ENCODE data around the gene HES6.
"Not testable (repeated sequence)": the region's sequence is repeated elsewhere in the genome, so short reads cannot be mapped to it uniquely, and the experiment has no call there.

The HES6 gene, protein sequence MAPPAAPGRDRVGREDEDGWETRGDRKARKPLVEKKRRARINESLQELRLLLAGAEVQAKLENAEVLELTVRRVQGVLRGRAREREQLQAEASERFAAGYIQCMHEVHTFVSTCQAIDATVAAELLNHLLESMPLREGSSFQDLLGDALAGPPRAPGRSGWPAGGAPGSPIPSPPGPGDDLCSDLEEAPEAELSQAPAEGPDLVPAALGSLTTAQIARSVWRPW

DNA sequence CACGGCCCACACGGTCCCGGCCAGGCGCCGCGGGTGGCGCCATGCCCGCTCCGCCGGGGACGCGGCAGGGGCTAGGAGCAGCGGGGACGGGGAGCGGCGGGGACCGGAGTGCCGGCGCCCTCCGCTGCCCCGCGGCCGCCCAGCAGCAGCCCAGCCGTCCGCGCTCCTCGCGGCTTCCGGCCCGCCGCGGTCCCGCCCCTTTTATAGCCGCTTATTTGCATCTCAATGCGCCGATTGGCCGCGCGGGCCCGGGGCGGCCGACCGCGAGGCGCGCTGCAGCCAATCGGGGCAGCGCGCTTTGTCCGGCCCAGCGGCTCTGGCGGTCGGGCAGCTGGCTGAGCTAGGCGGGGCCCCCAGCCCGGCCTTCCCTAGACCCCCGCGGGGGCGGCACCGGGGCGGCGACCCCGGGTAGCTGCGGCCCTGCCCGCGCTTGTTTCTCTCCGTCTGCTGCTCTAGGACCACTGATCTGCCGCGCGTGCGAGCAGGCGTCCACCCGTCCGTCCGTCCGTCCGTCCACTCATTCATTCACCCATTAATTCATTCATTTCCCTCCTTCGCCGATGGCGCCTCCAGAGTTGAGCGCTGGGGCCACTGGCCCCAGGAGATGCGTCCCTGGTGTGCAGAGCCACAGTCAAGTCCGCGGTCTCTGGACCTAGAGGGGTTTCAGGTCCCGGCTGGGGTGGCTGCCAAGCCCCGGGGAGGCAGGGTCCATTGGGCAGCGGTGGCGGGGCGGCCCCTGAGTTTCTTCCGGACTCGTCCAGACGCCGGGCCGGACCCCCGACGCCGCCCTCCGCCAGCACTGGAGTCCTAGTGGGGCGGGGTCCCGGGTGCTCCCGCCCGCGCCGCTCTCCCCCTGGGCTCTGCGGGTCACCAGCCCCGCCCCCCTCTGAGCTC lies at the start of gene HES6:
Gene HES6, minus strand, starts transcription at position 176 of the 894 bp plus-strand sequence. Its CDS starts 133 bp downstream, at position 43.
- peak; percentile 89 to 93 for DNase-seq

DNA sequence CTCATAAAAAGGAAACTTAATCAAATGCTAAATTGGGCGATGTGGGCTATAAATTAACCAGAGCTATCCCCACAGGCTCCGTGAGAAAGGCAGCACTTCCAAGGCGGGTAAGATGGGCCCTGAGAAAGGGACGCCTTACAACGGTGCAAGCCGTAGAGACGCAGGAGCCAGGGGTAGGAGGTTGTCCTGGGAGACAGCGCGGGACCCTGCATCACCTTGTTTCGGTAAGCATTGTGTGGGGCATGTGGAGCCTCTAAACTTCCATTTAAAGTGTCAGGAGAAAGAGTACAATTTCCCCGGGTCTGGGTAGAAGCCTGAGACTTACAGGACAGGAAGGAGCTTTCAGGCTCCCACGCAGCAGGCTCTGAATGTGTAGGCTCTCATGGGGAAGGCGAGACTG lies 49.7 kb upstream of the HES6 start:
- DNase-seq, result no peak

DNA sequence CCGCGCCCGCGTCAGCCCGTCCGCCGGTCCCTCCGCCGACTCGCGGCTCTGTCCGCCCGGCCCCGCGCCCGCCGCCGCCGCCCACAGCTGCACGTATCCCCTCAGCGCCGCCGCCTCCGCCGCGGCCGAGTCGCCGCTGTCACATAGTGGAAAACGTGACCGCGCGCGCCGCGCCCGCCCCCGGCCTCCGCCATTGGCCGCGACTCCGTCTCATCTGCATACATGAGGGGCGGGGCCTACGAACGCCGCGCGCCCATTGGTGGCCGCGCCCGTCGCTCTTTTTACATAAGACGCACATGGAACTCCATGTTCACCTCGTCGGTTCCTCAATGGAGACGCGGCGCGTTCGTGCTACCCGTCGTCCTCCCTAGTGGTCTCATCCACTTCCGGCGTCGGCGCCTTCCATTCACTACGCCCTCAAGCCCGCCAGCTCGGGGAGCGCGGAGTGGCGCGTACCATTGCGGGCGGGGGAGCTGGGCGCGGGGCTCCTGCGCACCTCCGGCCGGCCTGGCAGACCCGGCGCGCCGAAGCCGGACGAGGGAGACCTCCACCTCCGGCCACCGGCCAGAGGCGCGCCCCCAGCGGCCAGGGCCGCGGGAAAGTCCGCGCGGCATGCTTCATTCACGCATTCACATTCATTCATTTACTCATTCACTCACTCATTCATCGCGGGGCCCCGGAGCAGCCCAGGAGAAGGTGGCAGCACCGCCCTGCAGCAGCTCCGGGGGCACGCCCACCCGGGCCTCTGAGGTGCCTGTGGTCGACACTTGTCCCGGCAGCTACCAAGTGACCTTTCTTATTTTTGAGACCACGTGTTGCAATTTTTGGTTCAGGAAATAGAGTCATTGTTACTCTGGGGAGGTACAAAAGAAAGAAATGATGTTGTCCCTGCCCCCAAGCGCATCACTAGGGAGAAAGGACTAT lies 49.1 kb upstream of the HES6 start:
- DNase-seq, result peak; percentile 97

DNA sequence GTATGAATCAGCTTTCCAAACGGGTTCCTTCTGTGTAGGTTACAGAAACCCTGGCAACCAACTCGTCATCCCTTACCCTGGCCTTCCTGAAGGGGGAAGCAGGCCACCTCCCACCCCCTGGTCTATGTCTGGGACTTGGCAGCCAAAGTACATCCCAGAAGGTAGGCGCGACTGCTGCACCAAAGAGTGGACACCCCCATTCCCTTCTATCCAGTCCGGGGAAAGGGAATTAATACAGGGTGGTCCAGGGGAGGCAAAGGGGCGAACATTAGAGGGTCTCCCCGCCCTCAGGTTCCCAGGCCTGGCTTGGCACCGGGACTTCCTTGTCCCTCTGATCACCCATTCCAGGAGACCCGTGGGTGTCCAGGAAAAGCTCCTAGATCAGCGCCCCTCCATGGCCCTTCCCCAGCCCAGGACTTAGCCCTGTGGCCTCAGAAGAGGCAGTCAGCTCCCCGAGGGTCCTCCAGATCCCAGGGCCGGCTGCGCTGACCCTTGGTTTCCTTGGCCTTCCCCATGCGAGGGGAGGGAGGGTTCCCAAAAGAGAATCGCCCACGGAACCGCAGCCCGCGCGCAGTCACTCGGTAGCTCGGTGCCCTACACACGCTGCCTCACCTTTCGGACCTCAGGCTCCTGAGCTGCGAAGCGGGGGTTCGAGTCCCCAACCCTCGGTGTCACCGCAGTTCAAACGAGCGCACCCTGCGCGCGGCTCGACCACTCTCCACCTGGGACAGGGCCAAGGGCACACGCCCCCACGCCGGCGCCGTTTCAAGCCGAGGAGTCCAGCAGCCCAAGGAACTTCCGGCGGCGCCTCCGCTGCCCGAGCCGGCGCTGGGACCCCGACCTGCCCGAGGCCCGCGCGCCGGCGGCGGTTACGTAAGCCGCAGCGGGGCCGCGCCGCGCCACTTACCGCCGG lies 48.2 kb upstream of the HES6 start, which contains the start of gene PER2:
Gene PER2, minus strand, starts transcription at position 874 of the 913 bp plus-strand sequence. CDS start 10,674 bp downstream, outside the sequence.
- peak; percentile 24 to 43 for DNase-seq

GRCh38 chr2:238286987-238287736 lies 47.3 kb upstream of the HES6 start:
- peak; percentile 18 to 27 for DNase-seq

- DNase-seq, result peak; percentile 43 to 56
These were observed 46.7 kb upstream of the HES6 start for GRCh38 chr2:238286551-238286950.

DNA sequence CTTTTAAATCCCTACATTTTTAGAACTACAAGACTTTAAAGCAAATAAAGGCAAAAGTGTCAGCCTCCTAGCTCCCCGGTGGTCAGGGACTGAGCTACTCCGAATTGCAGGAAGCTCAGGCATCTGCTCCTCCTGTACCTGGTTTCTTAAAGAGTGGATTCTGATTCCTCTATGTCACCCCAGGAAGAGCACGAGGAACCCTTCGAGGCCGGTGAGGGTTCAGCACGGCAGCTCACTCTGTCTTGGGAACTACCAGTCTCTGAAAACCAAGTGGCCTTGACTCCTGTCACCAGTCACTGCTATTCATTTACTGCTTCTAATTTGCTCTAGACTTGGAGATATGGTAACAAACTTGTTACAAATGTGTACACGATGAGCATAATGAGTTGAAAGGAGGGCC lies 46.3 kb upstream of the HES6 start:
- no peak for DNase-seq

- DNase-seq, result peak; percentile 80 to 87
These were observed 45.8 kb upstream of the HES6 start for GRCh38 chr2:238285653-238286082.

DNA sequence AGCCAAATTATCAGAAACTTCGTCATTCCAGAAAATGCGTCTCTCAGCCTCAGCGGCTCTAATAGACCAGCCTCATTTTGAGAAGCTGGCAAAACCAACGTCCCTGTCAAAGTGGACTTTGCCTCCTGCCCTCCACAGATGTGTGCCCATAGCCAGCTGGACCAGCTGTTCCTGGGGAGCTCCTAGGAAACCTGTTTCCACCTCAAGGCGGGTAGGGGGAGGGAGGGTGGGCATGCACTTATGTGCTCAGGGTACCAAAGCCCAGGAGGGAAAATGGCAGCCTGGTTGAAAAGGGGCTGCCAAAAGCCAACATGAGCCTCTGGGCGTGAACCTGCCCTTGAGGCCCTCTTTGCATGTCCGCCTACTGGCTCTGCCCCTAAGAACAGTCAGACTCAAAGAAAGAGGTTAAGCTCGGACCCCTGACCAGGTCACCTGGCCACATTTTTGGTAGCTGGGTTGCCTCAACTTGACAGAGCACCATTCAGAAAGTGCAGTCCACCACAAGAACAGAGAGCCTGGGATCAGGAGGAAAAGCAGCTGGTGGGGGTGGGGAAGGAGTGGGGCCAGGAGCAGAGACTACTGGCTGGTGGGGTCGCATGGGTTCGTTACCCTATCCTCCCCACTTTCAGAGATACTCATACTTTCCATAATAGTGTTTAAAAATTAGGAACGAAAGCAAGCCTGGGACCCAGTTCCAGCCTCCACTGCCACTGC lies 45.1 kb upstream of the HES6 start:
- DNase-seq, result no peak

GRCh38 chr2:238282861-238283738 lies 43.3 kb upstream of the HES6 start:
- no peak for DNase-seq

DNA sequence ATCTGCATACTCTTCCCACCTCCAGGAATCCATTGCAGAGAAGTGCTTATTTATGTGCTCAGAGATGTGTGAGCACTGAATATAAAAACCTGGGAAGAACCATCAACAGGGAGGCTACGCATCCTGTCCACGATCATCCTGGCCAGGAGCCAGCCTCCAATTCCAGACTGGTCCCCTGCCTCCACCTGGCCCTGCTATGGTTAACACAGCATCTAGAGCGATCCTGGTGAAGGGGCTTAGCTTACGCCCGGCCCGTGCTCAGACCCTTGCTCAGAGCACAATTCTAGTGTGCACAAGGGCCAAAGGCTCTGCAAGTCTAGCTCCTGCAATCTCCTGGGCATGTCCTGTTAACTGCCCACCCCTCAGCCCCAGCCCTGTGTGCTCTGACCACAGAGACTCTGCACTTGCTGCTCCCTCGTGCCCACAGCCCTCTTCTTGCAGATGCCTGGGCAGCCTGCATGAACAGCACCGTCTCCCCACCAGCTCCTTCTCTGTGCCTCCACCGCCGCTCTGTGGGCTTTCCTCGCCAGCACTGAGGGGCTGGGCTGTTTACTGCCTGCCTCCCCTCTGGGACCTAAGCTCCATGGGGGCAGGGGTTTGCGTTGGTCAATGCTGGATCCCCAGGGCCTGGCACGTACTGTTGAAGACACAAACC lies 42.1 kb upstream of the HES6 start:
- peak in 1 of 2 experiments; percentile 51 for DNase-seq

DNA sequence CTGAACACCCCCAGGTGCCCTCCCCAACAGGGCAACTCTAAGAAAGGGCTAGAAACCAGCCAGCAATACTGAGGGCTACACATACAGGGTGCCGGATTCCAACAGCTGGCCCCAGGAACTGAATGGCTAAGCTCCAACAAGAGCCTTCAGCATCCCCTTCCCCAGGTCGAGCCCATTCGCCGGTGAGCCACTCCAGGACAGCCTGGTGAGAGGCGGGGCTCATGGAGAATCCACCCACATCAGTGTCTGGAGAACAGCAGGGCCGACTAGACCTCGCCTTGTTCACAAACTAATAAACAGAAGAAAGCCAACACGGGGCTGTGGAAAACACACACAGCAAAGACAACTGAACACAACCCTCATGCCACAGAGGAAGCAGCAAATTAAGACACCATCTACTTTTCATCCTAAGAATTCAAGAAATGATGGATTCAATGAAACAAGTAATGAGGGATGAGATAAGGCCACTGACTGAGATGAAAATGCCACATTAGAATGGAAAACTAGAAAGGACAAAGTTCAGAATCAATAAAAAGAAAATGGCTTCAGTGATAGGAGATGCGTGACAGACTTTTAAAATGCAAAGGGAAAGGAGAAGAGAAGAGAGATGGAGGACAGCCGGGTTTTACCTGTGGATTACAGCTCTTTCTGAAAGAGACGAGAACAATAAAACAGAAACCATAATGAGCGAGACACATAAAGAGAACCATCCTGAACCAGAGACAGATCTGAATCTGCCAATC lies 40.4 kb upstream of the HES6 start:
- no peak for DNase-seq

GRCh38 chr2:238279324-238279682 lies 39.5 kb upstream of the HES6 start:
- DNase-seq, result no peak

- DNase-seq, result no peak
These were observed 38.9 kb upstream of the HES6 start for GRCh38 chr2:238278626-238279323.

- peak in 1 of 2 experiments; percentile 9 for DNase-seq
These were observed 37.9 kb upstream of the HES6 start for GRCh38 chr2:238277695-238278094.

GRCh38 chr2:238274152-238274865 lies 34.5 kb upstream of the HES6 start:
- no peak for DNase-seq

GRCh38 chr2:238273433-238273832 lies 33.6 kb upstream of the HES6 start:
- not testable (repeated sequence) for DNase-seq

All from SHP77 (cell line).